Dendritic cell treated with granulocyte-macrophage colony-stimulating factor and Interleukin-4, amounts not matched to agents 40 ng/mL and 50 ng/mL, for 4 days (primary cell): ENCODE measurements around the gene EPS15.
"Not testable (repeated sequence)": the region's sequence is repeated elsewhere in the genome, so short reads cannot be mapped to it uniquely, and the experiment has no call there.

Experiments
- H3K27ac Mint-ChIP-seq: one replicate; pipeline ENCODE4 v1.8.0; 2022; ENCODE audit warnings: mild to moderate bottlenecking, mixed read lengths
- H3K27me3 Mint-ChIP-seq: one replicate; pipeline ENCODE4 v1.8.0; 2022; ENCODE audit warnings: mild to moderate bottlenecking, mixed read lengths
- H3K36me3 Mint-ChIP-seq: one replicate; pipeline ENCODE4 v1.8.0; 2022; ENCODE audit warnings: low read depth, mixed read lengths
- H3K4me1 Mint-ChIP-seq: one replicate; pipeline ENCODE4 v1.8.0; 2022; ENCODE audit warnings: low read depth, mixed read lengths
- H3K4me3 Mint-ChIP-seq: one replicate; pipeline ENCODE4 v1.8.0; 2022; ENCODE audit warnings: mild to moderate bottlenecking, moderate library complexity, mixed read lengths
- H3K9me3 Mint-ChIP-seq: one replicate; pipeline ENCODE4 v1.8.0; 2022; ENCODE audit warnings: mixed read lengths
- intact Hi-C: fragments of 100-400 bp; cut with micrococcal nuclease; formaldehyde crosslinking; loops from one replicate; pipeline ENCODE4 v1.15.0; 2022

Gene EPS15

DNA sequence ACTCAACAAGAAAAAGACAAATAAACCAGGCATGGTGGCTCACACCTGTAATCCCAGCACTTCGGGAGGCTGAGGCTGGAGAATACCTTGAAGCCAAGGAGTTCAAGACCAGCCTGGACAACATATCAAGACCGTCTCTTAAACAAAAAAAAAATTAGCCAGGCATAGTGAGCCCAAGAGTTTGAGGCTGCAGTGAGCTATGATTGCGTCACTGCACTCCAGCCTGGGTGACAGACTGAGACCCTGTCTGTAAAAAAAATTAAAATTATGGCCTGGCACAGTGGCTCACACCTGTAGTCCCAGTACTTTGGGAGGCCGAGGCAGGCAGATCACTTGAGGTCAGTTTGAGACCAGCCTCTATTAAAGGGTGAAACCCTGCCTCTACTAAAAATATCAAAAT lies 11.4 kb upstream of the EPS15 start:
- H3K9me3 Mint-ChIP-seq, intact Hi-C loops, H3K27me3 Mint-ChIP-seq, H3K36me3 Mint-ChIP-seq, H3K27ac Mint-ChIP-seq, H3K4me3 Mint-ChIP-seq, H3K4me1 Mint-ChIP-seq: not testable (repeated sequence)

DNA sequence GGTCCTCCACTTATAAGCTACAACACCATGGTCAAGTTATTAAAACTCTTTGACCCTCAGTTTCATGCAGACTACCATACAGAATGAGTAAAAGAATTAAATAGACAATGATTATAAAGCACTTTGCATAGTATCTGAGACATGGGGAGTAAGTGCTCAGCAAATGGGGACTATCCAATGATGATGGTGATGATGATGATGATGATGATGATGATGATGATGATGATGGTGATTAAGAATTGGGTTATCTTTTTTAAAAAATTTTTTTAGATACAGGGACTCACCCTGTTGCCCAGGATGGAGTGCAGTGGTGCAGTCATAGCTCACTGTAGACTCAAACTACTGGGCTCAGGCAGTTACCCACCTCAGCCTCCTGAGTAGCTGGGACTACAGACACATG lies 8.1 kb upstream of the EPS15 start:
- no peak overlapping the region for H3K4me3 Mint-ChIP-seq
- H3K9me3 Mint-ChIP-seq = no peaks in the 10 kb centered on the region
- H3K4me1 Mint-ChIP-seq = peaks cover 7% of the 10 kb centered on the region
- no peaks in the 10 kb centered on the region for H3K27me3 Mint-ChIP-seq
- no peaks in the 10 kb centered on the region for H3K36me3 Mint-ChIP-seq
- intact Hi-C loops = no loop called here
- no peak overlapping the region for H3K27ac Mint-ChIP-seq

DNA sequence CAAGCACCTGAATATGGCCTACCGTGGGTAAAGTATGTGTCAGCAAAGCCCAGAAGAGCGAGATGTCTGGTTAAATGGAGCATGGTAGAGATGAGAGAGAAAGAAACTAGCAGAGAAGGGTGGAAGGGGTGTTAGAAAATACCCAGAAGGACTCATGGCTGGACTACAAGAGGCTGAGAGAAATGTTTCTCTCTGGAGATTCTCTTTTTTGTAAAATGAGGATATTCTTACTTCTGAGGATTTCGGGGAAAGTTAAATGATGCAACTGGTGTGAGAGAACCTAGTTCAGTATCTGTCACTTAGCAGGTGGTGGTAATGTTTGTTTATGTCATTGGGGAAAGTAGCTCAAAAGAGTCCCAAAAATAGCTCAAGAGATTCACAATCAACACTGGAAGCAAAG lies 7.2 kb upstream of the EPS15 start:
- no peak overlapping the region for H3K27ac Mint-ChIP-seq
- peaks cover 7% of the 10 kb centered on the region for H3K4me1 Mint-ChIP-seq
- no peaks in the 10 kb centered on the region for H3K36me3 Mint-ChIP-seq
- H3K4me3 Mint-ChIP-seq = no peak overlapping the region
- H3K27me3 Mint-ChIP-seq = no peaks in the 10 kb centered on the region
- no peaks in the 10 kb centered on the region for H3K9me3 Mint-ChIP-seq
- intact Hi-C loops = no loop called here

DNA sequence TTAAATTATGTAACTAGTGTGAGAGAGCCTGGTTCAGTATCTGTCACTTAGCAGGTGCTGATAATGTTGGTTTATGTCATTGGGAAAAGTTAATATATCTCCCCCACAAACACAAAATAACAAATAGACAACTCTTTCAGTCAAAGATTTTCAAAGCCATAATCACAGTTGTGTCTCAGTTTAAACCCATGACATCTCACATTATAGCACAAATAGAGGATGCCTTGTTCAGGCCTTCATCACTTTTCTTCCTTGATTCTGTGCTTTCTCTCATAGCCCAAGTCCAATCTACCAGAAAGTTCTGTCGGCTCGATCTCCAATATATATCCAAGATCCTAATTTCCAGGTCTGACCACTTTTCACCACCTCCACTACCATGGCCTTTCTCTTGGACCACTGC lies 6.2 kb upstream of the EPS15 start:
- Mint-ChIP-seq H3K36me3 (no peaks in the 10 kb centered on the region), H3K9me3 (no peaks in the 10 kb centered on the region), H3K4me3 (no peak overlapping the region), H3K27me3 (no peaks in the 10 kb centered on the region), H3K4me1 (peaks cover 11% of the 10 kb centered on the region), H3K27ac (no peak overlapping the region)
- intact Hi-C loops = no loop called here

DNA sequence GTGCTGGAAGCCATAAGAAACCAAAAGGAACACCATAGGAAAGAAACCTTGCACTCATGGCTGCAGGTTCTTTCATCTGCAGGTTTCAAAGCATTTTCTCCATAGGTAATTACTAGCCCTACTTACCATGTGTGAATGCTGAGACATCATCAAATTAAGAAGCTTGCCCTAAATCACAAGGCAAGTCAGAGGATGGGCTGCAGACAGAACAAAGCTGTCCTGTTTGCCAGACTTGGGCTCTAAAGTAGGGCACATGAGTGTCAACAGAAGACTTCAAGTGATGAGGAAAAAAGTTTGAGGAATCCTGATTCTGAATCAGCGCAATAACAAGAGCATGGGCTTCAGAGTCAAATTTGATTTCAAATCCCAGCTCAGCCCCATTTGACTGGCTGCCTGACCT lies 5.8 kb upstream of the EPS15 start:
- peaks cover 16% of the 10 kb centered on the region for H3K4me1 Mint-ChIP-seq
- no peak overlapping the region for H3K27ac Mint-ChIP-seq
- H3K27me3 Mint-ChIP-seq = no peaks in the 10 kb centered on the region
- intact Hi-C loops = no loop called here
- H3K9me3 Mint-ChIP-seq = no peaks in the 10 kb centered on the region
- no peaks in the 10 kb centered on the region for H3K36me3 Mint-ChIP-seq
- no peak overlapping the region for H3K4me3 Mint-ChIP-seq

DNA sequence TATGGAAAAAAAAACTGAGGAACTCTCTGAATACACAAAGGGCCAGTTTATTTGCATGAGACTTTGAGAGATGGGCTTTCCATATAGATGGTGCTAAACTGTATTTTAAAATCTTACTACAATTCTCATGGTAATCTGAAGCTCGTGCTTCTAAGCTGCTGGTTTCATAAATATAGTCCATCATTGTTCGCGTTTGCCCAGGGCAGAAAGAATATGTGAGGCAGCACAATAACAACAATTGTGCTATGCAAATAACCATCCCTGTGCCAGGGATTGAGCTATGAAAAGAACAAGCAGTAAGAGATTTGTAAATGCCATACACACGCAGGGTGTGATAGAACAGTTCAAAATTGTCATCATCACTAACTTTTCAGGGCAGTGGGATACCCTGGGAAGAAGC lies 4.9 kb upstream of the EPS15 start:
- peaks cover 22% of the 10 kb centered on the region for H3K4me1 Mint-ChIP-seq
- intact Hi-C loops = no loop called here
- no peak overlapping the region for H3K4me3 Mint-ChIP-seq
- H3K9me3 Mint-ChIP-seq = no peaks in the 10 kb centered on the region
- H3K27ac Mint-ChIP-seq = no peak overlapping the region
- no peaks in the 10 kb centered on the region for H3K36me3 Mint-ChIP-seq
- H3K27me3 Mint-ChIP-seq = no peaks in the 10 kb centered on the region

DNA sequence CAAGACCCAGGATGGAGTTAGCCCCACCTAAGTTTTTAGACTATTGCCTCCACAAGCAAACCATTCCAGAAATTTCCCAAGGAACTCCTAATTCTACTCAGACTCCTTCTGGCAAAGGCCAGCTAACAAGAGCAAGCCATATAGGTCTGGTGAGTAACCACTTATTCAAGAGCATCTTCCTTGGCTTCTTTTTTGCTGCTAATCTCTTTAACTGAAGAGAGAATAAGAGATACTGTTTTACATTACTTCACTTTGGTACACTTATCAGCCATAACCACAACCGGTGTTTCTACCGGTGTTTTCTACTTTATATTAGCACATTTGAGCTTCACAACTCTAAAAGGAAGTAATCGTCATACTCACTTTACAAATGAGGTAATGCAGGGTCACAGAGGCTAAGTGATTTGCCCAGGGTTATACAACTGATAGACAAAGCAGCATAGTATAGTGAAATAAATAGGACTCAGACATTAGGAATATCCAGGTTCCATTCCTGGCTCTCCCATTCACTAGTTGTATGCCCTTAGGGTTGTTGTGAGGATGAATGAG lies 1.7 kb upstream of the EPS15 start:
- Mint-ChIP-seq H3K27ac (no peak overlapping the region), H3K36me3 (peaks cover 16% of the 10 kb centered on the region), H3K9me3 (no peaks in the 10 kb centered on the region), H3K4me1 (peaks cover 26% of the 10 kb centered on the region), H3K4me3 (no peak overlapping the region), H3K27me3 (no peaks in the 10 kb centered on the region)
- intact Hi-C loops = no loop called here

DNA sequence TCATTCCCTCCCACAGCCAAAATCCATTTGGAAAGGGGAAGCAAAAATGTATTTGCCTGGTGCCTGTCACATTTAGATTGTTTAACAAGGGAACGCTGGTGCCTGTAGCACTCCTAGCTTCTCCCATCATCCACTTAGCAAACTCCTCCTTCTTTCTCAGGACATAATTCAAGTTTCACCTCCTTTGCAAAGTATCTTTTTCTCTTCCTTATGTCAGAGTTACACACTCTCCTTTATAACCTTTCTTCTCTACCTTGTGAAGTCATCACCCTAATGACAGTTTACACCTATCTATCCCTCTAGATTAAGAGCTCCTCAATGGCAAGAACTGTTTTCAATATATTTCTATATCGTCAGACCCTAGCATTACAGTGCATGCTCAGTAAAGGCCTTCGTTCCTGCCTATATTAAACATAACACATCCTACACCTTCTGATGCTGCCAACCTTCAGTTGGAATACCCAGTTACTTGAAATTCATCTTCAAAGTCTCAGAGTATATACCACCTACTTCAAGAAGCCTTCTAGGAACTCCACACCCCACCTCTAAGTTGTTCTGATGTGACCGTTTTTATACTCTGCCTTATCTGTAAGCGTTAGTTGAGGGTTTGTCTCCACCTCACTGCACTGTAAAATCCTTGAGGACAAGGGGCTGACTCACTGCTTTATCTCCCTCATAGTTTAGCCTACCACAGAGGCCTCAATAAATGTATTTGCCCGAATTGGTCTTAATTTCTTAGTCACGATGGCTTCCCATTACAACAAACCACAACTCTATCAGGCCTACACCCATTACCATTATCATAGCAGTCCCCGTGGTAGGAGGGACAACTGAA lies 1.0 kb upstream of the EPS15 start:
- Mint-ChIP-seq H3K36me3 (peaks cover 16% of the 10 kb centered on the region), H3K27me3 (no peaks in the 10 kb centered on the region), H3K27ac (peak overlapping the region; percentile 27), H3K4me3 (no peak overlapping the region), H3K9me3 (no peaks in the 10 kb centered on the region), H3K4me1 (peaks cover 27% of the 10 kb centered on the region)
- intact Hi-C loops = loop anchor here (5.0 kb wide), 1 partner anchor 48 kb away; no protein-coding TSS in a partner anchor

DNA sequence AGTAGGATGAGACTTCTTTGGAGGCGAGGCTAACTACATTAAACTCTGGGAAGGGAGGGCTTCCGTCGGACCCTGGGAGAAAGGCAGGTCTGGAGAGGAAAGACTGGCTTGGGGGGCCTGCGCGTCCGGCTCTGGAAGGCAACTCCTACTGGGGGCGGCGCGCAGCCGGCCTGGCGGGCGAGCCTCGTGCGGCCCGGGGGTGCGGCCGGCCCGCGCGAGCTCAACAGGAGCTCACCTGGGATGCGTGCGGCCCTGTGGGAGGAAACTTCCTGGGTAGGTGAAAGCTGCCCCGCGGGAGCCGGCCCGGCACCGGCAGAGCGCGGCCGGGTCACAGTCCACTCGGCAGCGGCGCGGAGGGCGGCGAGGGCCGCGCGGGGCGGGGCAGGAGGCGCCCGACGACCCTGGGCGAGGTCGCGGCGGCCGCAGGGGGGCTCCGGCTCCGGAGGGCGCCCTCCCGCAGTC lies 449 bp downstream of the EPS15 start:
- H3K9me3 Mint-ChIP-seq = no peaks in the 10 kb centered on the region
- intact Hi-C loops = loop anchor here (5.0 kb wide), 1 partner anchor 46 kb away; no protein-coding TSS in a partner anchor

DNA sequence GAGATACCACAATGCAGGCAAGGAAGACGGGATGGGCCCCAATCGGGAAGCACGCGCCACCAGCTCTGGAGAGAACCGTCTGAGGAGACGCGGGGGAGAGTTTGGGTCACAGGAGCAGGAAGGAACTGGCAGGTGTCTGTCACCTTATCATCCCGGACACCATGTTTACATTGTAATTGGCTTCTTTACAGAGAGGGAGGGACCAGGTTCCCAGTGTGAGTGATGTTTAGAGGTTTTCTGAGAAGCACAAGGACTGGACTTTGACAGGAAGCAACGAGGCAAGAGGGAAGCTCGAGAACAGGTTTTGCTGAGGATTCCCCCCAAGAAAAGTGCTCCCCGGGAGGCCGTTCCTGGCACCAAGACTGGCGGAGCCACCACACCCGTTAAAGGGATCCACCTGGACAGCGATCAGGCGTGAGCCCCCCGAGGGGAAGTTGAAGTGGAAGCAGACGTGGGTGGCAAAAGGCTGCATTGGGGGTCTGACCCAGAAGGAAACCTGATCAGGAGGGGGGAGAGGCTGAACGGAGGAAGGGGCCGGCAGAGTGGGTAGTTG lies 957 bp downstream of the EPS15 start:
- Mint-ChIP-seq H3K27me3 (no peaks in the 10 kb centered on the region), H3K36me3 (peaks cover 16% of the 10 kb centered on the region), H3K27ac (peak overlapping the region; percentile 97), H3K4me3 (peak overlapping the region; percentile 97), H3K9me3 (no peaks in the 10 kb centered on the region), H3K4me1 (peaks cover 28% of the 10 kb centered on the region)
- intact Hi-C loops = loop anchor here (5.0 kb wide), 1 partner anchor 46 kb away; no protein-coding TSS in a partner anchor

More for the DNA sequence above, 449 bp downstream of the EPS15 start:
- Mint-ChIP-seq H3K36me3 (peaks cover 16% of the 10 kb centered on the region), H3K4me1 (peaks cover 28% of the 10 kb centered on the region), H3K4me3 (peak overlapping the region; percentile 97), H3K27ac (peak overlapping the region; percentile 97), H3K27me3 (no peaks in the 10 kb centered on the region)

DNA sequence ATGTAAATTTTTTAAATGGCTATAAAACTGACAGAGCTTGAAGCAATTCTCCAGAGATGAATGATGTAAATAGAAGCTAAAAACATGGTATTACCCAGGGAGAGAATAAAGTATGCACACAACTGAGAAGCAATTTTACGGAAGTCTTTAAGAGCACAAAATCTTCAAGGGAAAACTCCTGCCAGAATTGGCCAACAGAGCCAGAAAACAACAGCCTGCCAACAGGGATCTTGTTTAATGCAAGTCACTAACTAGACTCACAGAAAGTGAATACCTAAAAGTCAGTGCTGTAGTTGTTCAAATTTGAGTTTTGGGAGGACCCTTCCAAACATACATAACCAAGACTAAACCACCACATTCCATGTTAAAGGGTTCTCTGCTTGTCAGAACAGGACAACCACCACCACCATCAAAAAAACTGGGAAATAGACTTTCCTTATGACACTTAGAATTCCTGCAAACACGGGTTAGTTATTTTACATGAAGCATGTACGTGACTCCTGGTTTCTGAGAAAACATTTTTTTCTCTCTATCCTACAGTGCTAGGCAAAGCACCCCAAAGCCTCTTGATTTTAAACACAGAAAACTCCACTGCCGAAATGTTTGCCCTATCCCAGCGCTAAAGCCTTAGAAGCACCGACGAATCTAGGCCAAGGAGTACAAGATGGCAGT lies 1.6 kb downstream of the EPS15 start:
- intact Hi-C loops = loop anchor here (5.0 kb wide), 1 partner anchor 45 kb away; no protein-coding TSS in a partner anchor
- peaks cover 28% of the 10 kb centered on the region for H3K4me1 Mint-ChIP-seq
- H3K27me3 Mint-ChIP-seq = no peaks in the 10 kb centered on the region
- peak overlapping the region; percentile 97 for H3K4me3 Mint-ChIP-seq
- no peaks in the 10 kb centered on the region for H3K9me3 Mint-ChIP-seq
- peak overlapping the region; percentile 97 for H3K27ac Mint-ChIP-seq
- H3K36me3 Mint-ChIP-seq = peaks cover 16% of the 10 kb centered on the region

DNA sequence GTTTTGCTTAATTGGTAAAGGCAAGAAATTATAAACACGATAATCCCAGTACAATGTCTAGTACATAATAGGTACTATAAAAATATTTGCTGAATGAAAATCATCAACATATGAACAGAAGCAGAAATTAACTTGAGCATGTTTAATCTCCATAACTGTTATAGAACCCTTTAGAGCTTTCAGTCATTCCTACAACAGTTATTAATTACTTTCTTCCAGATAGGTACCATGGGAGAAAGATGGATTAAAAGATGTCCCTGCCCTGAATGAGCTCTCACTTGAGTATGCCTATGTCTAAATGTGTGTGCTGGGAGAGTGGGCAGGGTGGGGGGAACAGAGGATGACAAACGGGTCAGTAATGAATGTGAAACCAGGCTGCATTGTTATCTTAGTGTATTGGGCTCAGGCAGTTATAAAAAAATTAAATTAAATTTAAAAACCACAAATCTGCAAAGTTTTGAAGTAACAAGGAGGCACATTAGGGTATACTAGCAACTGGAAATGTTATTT lies 2.4 kb downstream of the EPS15 start:
- Mint-ChIP-seq H3K27me3 (no peaks in the 10 kb centered on the region), H3K4me3 (peak overlapping the region; percentile 63), H3K27ac (peak overlapping the region; percentile 58), H3K4me1 (peaks cover 28% of the 10 kb centered on the region), H3K36me3 (peaks cover 16% of the 10 kb centered on the region), H3K9me3 (no peaks in the 10 kb centered on the region)
- intact Hi-C loops = loop anchor here (5.0 kb wide), 1 partner anchor 44 kb away; no protein-coding TSS in a partner anchor

DNA sequence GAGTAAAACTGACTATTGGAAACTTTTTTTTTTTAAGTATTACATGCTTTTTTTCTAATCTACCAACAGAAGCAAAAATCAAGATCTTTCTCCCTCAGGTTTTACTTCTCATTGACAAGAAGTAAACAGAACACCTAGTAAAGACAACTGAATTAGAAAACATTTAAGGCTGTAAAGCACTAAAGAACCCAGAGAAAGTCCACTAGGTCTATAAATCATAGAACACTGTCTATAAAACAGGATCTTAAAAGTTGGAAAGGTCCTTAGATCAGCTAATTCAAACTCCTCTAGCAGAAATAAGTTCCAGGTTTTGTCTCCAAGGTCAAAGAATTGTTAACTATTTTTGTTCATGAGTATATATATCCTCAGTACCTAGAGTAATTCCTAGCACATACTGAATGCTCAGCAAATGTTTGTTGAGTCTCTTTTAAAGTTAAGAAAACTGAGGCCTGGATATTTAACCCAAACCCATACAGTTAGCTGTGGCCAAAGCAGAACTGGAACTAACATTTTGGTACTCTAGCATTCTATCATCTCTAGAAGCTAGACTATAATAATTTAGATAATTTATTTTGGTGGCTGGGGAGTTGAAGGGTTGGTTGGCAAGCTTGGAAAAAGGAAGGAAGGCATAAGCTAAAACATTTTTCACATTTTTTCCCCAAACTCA lies 3.0 kb downstream of the EPS15 start:
- Mint-ChIP-seq H3K4me3 (peak overlapping the region; percentile 63), H3K4me1 (peaks cover 28% of the 10 kb centered on the region), H3K36me3 (peaks cover 16% of the 10 kb centered on the region), H3K27ac (peak overlapping the region; percentile 58), H3K9me3 (no peaks in the 10 kb centered on the region), H3K27me3 (no peaks in the 10 kb centered on the region)
- intact Hi-C loops = loop anchor here (5.0 kb wide), 1 partner anchor 44 kb away; no protein-coding TSS in a partner anchor
